Rectal smooth muscle tissue (tissue), 1 donor: Measurements from ENCODE around the gene MAP3K7CL.
A peak's percentile ranks its signal among the peaks of the same experiment; 100 is the strongest.

Experiments
- H3K27ac ChIP-seq: one replicate; pipeline ENCODE4 v1.7.0; 2013; ENCODE audit warnings: low read depth, low read length, inconsistent platforms
- H3K27me3 ChIP-seq: one replicate; pipeline ENCODE4 v1.7.0; 2013; ENCODE audit warnings: low read length; ENCODE audit not compliant: control insufficient read depth, insufficient read depth
- H3K36me3 ChIP-seq: one replicate; pipeline ENCODE4 v1.7.0; 2013; ENCODE audit warnings: low read length; ENCODE audit not compliant: control insufficient read depth, insufficient read depth
- H3K4me1 ChIP-seq: one replicate; pipeline ENCODE4 v1.7.0; 2013; ENCODE audit warnings: low read length; ENCODE audit not compliant: control insufficient read depth, insufficient read depth
- H3K4me3 ChIP-seq: one replicate; pipeline ENCODE4 v1.7.0; 2013; ENCODE audit warnings: low read length
- H3K9ac ChIP-seq: one replicate; pipeline ENCODE4 v1.7.0; 2013; ENCODE audit warnings: low read length

Gene MAP3K7CL

DNA sequence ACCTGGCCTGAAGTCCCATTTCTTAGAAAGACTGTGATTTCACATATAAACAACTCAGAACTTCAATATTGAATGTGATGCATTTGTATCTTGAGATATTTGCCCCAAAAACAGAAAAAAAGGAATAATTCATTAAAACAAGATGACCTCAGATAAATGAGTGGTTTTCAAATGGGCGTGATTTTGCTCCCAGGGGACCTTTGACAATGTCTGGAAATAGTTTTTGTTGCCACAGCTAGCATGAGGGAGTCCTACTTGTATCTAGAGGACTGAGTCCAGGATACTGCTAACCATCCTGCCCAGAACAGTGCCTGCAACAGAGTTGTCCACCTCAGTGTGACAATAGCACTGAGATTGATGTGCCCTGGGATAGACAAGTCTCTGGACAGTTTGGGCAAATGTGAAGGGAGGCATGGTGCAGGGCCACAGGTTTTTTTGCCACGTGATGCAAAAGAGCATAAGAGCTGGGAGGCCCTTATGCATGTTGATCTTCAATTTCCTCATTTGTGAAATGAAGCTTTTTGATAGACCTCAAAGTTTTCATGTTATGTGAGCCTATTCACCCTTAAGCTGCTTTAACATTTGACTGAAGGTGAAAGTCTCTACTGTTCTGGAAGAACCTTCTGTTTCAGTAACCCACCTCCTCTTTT is 46.2 kb downstream of the MAP3K7CL start:
- Histone ChIP-seq H3K27me3 (no peaks in the 10 kb centered on the region), H3K36me3 (no peaks in the 10 kb centered on the region), H3K9ac (no peak overlapping the region), H3K27ac (no peak overlapping the region), H3K4me1 (no peaks in the 10 kb centered on the region), H3K4me3 (no peak overlapping the region)

- Histone ChIP-seq H3K27ac (no peak overlapping the region), H3K4me3 (no peak overlapping the region), H3K9ac (no peak overlapping the region), H3K36me3 (no peaks in the 10 kb centered on the region), H3K27me3 (no peaks in the 10 kb centered on the region), H3K4me1 (peaks cover 7% of the 10 kb centered on the region)
These were observed 47.4 kb downstream of the MAP3K7CL start for GRCh38 chr21:29177800-29178199.

GRCh38 chr21:29178926-29179325 is 48.5 kb downstream of the MAP3K7CL start:
- Histone ChIP-seq H3K4me3 (no peak overlapping the region), H3K36me3 (no peaks in the 10 kb centered on the region), H3K27me3 (no peaks in the 10 kb centered on the region), H3K9ac (no peak overlapping the region), H3K27ac (no peak overlapping the region), H3K4me1 (peaks cover 8% of the 10 kb centered on the region)

DNA sequence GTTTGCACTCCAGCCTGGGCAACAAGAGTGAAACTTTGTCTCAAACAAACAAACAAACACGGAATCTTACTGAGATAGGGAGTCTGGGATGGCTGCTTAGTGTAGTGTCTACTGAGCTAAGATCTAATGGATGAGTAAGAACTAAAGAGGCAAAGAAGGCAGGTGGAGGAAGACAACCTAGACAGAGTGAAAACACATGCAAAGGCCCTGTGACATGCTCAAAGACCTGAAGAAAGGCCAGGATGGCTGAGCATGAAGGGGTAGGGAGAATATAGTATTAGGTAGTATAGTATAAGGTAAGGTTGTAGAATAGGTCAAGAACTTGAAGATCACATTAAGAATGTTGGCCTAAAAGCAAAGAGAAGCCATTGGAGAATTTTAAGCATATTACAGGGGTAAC is 49.1 kb downstream of the MAP3K7CL start:
- Histone ChIP-seq H3K4me3 (no peak overlapping the region), H3K36me3 (no peaks in the 10 kb centered on the region), H3K9ac (no peak overlapping the region), H3K4me1 (peaks cover 8% of the 10 kb centered on the region), H3K27me3 (no peaks in the 10 kb centered on the region), H3K27ac (no peak overlapping the region)

DNA sequence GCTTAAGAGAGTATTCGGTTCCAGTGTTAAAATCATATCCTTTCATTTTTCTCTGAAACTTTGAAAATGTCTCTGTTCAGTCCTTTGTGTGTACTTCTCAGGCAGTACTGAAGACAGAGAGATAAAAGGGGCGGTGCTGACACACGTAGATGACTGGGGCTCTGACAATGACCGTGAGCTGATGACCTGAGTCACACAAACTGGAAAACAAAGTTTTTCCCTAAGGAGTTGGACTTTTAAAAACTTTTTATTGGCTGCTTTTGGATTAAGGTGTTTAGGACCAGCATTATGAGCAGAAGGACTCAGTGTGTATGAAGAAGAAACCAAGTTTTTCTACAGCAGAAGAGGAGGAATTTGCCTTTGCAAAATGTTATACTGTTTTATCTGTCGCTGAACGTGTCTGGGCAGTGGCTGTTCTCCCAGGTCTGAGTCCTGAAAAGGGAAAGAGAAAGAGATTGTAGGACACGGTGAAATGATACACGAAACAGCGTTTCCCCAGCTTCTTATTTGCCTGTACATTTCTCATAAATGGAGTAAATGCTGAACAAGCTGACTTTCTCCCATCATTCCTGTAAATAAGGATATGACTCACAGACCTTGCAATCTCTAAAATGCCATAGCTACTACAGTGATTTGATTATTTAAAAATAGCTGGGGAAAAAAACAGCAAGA is 51.5 kb downstream of the MAP3K7CL start:
- H3K36me3 ChIP-seq = no peaks in the 10 kb centered on the region
- H3K27ac ChIP-seq = peak overlapping the region; percentile 88
- H3K27me3 ChIP-seq = no peaks in the 10 kb centered on the region
- peak overlapping the region; percentile 59 for H3K4me3 ChIP-seq
- peak overlapping the region; percentile 27 for H3K9ac ChIP-seq
- H3K4me1 ChIP-seq = peaks cover 8% of the 10 kb centered on the region

GRCh38 chr21:29182691-29183092 is 52.2 kb downstream of the MAP3K7CL start:
- H3K4me3 ChIP-seq = peak overlapping the region; percentile 59
- no peak overlapping the region for H3K9ac ChIP-seq
- H3K4me1 ChIP-seq = peaks cover 11% of the 10 kb centered on the region

DNA sequence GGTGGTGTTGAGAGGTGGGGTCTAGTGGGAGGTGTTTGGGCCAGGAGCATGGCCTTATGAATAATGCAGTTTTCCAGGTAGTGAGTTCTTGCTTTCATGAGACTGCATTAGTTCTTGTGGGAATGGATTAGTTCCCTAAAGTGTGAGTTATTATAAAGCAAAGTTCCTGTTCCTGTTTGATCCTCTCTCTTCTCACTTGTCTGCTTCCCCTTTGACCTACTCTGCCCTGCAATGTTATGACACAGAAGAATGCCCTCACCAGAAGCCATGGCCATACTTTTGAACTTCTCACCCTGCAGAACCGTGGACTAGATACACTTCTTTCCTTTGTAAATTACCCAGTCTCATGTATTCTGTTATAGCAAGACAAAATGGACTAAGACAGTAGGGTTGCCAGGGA is 53.6 kb downstream of the MAP3K7CL start:
- peaks cover 19% of the 10 kb centered on the region for H3K4me1 ChIP-seq
- H3K27ac ChIP-seq = no peak overlapping the region
- no peak overlapping the region for H3K4me3 ChIP-seq
- H3K27me3 ChIP-seq = no peaks in the 10 kb centered on the region
- no peak overlapping the region for H3K9ac ChIP-seq
- H3K36me3 ChIP-seq = no peaks in the 10 kb centered on the region

More at GRCh38 chr21:29182691-29183092, 52.2 kb downstream of the MAP3K7CL start:
- H3K36me3 ChIP-seq = no peaks in the 10 kb centered on the region
- peak overlapping the region; percentile 88 for H3K27ac ChIP-seq
- no peaks in the 10 kb centered on the region for H3K27me3 ChIP-seq

DNA sequence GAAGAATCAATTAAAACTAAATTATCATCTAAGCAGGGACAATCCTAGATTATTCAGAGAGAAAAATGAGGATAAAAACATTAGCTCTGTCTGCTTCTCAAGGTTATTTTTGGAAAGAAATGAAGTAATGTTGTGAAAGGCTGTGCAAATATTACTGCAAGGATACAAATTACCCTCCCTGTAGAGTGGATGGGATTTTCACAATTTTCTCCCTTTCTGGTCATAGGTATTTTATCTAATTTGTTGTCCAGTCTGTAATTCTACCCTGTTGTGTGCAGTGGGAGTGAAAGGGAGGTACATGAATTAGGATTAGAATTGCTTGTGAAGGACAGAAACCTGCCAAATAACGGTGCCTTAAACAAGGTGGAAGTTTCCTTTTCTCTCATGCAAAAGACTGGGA is 54.7 kb downstream of the MAP3K7CL start:
- Histone ChIP-seq H3K27me3 (no peaks in the 10 kb centered on the region), H3K36me3 (no peaks in the 10 kb centered on the region), H3K4me3 (no peak overlapping the region), H3K4me1 (peaks cover 19% of the 10 kb centered on the region), H3K27ac (no peak overlapping the region), H3K9ac (no peak overlapping the region)

- Histone ChIP-seq H3K27me3 (no peaks in the 10 kb centered on the region), H3K36me3 (no peaks in the 10 kb centered on the region), H3K9ac (no peak overlapping the region), H3K4me1 (peaks cover 19% of the 10 kb centered on the region), H3K27ac (no peak overlapping the region), H3K4me3 (no peak overlapping the region)
These were observed 55.2 kb downstream of the MAP3K7CL start for GRCh38 chr21:29185633-29186032.

DNA sequence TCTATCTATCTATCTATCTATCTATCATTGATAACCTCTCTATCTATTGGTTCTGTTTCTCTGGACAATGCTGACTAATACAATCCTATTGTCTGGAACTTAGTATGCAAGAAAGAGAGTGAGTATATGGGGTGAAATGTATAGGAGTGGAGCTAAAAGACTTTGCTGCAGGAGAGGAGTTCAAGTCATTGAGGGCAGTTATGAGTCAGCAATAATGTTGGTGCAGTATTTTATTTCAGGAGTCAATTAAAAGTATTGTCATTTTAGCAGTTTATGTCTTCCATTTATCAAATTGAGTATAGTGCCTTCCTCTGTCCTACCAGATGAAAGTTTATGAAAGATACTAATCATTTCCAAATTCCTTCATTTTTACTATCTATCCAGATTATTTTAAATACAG is 55.8 kb downstream of the MAP3K7CL start:
- no peaks in the 10 kb centered on the region for H3K36me3 ChIP-seq
- no peak overlapping the region for H3K4me3 ChIP-seq
- peaks cover 19% of the 10 kb centered on the region for H3K4me1 ChIP-seq
- no peak overlapping the region for H3K27ac ChIP-seq
- no peak overlapping the region for H3K9ac ChIP-seq
- H3K27me3 ChIP-seq = no peaks in the 10 kb centered on the region

DNA sequence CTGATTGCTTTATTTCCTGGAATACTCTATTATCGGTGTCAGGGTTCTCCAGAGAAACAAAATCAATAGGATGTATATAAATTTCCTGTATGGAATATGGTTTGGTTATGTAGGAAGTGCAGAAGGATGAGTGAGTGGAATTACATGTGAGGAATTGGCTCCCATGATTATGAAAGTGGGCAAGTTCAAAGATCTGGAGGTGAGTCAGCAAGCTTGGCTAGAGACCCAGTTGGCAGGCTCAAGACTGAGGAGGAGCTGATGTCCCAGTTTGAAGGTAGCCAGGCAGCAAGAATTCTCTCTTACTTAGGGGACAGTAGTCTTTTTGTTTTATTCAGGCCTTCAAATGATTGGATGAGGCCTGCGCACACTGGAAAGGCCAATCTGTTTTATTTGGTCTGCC is 57.5 kb downstream of the MAP3K7CL start:
- Histone ChIP-seq H3K4me1 (peaks cover 11% of the 10 kb centered on the region), H3K27me3 (no peaks in the 10 kb centered on the region), H3K27ac (peak overlapping the region; percentile 69)

GRCh38 chr21:29189353-29189752 is 58.9 kb downstream of the MAP3K7CL start:
- Histone ChIP-seq H3K36me3 (no peaks in the 10 kb centered on the region), H3K4me1 (peaks cover 11% of the 10 kb centered on the region), H3K9ac (no peak overlapping the region), H3K27me3 (no peaks in the 10 kb centered on the region), H3K27ac (no peak overlapping the region), H3K4me3 (no peak overlapping the region)

More for the DNA sequence above, 57.5 kb downstream of the MAP3K7CL start:
- no peaks in the 10 kb centered on the region for H3K36me3 ChIP-seq
- no peak overlapping the region for H3K4me3 ChIP-seq
- no peak overlapping the region for H3K9ac ChIP-seq

- H3K4me3 ChIP-seq = no peak overlapping the region
- H3K9ac ChIP-seq = no peak overlapping the region
- no peak overlapping the region for H3K27ac ChIP-seq
- H3K27me3 ChIP-seq = no peaks in the 10 kb centered on the region
- peaks cover 14% of the 10 kb centered on the region for H3K4me1 ChIP-seq
- H3K36me3 ChIP-seq = no peaks in the 10 kb centered on the region
These were observed 60.5 kb downstream of the MAP3K7CL start for GRCh38 chr21:29190923-29191331.
